GM12864 (cell line): ENCODE measurements around the gene FCHO1.

Experiments
- DNase-seq: peaks from one replicate; pipeline ENCODE4 v3.0.0-alpha.2; 2011; ENCODE audit warnings: low read depth
- H3K4me3 ChIP-seq: 2 replicates; pipeline ENCODE4 v1.5.1; 2011; ENCODE audit warnings: mild to moderate bottlenecking, low read depth, low read length, control low read depth
- CTCF ChIP-seq: IDR thresholded peaks from 2 replicates; pipeline ENCODE4 v1.5.1; 2011; ENCODE audit warnings: low read depth, mild to moderate bottlenecking, moderate library complexity, low read length, control low read depth, inconsistent platforms; ENCODE audit errors: missing control alignments

The FCHO1 gene

GRCh38 chr19:17802137-17802858, 51.0 kb downstream of the FCHO1 start:
- no peak overlapping the region for H3K4me3 ChIP-seq
- no peak for DNase-seq
- no peak for TF ChIP-seq CTCF

- DNase-seq = no peak
Measured at GRCh38 chr19:17803264-17803896, 52.1 kb downstream of the FCHO1 start.

GRCh38 chr19:17805427-17805826, 54.1 kb downstream of the FCHO1 start:
- no peak for TF ChIP-seq CTCF
- DNase-seq = no peak
- no peak overlapping the region for H3K4me3 ChIP-seq

More at GRCh38 chr19:17803264-17803896, 52.1 kb downstream of the FCHO1 start:
- TF ChIP-seq CTCF = no peak
- no peak overlapping the region for H3K4me3 ChIP-seq

GRCh38 chr19:17806945-17807344, 55.7 kb downstream of the FCHO1 start:
- H3K4me3 ChIP-seq = no peak overlapping the region
- no peak for DNase-seq
- no peak for TF ChIP-seq CTCF

GRCh38 chr19:17807731-17808316, 56.5 kb downstream of the FCHO1 start:
- H3K4me3 ChIP-seq = no peak overlapping the region
- TF ChIP-seq CTCF = no peak
- no peak for DNase-seq

GRCh38 chr19:17811103-17811502, 59.8 kb downstream of the FCHO1 start:
- no peak for TF ChIP-seq CTCF
- DNase-seq = no peak
- H3K4me3 ChIP-seq = no peak overlapping the region
